ENCODE results near the gene ASTN2. TPM values are rescaled to one million over a fixed set of nuclear protein-coding genes. Genes with fewer than 3 reads are reported as not detected.

ASTN2 gene
- total RNA-seq, 1 donor from 2014 or later, result 12.2 TPM

DNA sequence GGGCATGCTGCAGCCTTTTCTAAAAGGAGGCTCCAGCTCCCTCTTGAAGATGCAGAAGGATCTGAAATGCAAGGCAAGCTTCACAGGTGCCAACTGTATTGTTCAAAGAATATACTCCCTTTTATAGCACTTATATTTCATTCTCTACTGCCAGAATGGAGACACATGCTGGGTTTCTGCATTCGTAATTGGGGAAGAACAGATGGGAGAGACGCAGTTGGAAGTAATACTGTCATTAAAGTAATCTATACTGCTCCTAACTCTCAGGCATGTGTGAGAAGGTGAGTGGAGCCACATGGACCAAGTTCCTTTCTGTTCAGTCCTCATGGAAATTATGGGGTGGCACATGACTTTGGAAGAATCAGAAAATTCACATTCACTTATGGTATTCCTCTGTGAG lies 501.3 kb downstream of the ASTN2 start:
- Histone ChIP-seq H3K27me3 (ENCODE audit: control insufficient read depth, insufficient read depth, low read length) (no peaks in the 10 kb centered on the region), H3K36me3 (ENCODE audit: control insufficient read depth, insufficient read depth, low read length) (no peaks in the 10 kb centered on the region), H3K4me3 (ENCODE audit: low read depth, low read length) (no peak overlapping the region)
- TF ChIP-seq, protein P1, sequence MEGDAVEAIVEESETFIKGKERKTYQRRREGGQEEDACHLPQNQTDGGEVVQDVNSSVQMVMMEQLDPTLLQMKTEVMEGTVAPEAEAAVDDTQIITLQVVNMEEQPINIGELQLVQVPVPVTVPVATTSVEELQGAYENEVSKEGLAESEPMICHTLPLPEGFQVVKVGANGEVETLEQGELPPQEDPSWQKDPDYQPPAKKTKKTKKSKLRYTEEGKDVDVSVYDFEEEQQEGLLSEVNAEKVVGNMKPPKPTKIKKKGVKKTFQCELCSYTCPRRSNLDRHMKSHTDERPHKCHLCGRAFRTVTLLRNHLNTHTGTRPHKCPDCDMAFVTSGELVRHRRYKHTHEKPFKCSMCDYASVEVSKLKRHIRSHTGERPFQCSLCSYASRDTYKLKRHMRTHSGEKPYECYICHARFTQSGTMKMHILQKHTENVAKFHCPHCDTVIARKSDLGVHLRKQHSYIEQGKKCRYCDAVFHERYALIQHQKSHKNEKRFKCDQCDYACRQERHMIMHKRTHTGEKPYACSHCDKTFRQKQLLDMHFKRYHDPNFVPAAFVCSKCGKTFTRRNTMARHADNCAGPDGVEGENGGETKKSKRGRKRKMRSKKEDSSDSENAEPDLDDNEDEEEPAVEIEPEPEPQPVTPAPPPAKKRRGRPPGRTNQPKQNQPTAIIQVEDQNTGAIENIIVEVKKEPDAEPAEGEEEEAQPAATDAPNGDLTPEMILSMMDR (IDR thresholded peaks at IDR 0.05; ENCODE audit: insufficient read depth, low read length, poor library complexity, severe bottlenecking), result no peak
- no peak for DNase-seq (ENCODE audit: low read depth)

DNA sequence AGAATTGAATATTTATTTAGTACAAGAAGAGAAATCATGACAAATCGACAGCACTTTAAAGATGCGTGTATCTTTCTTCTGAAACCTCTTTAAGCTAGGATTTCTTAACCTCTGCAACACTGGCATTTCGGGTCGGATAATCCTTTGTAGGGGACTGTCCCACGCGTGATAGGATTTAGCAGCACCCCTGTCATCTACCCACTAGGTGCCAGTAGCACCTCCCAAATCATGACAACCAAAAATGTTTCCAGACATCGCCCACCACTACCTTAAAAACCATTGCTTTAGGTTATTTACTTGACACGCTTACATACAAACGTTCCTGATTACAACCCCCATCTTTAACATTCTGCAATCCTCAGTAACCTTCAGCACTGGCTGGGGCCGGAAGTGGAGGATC lies 504.7 kb downstream of the ASTN2 start:
- TF ChIP-seq, protein P1 (IDR thresholded peaks at IDR 0.05; ENCODE audit: insufficient read depth, low read length, poor library complexity, severe bottlenecking), result no peak

DNA sequence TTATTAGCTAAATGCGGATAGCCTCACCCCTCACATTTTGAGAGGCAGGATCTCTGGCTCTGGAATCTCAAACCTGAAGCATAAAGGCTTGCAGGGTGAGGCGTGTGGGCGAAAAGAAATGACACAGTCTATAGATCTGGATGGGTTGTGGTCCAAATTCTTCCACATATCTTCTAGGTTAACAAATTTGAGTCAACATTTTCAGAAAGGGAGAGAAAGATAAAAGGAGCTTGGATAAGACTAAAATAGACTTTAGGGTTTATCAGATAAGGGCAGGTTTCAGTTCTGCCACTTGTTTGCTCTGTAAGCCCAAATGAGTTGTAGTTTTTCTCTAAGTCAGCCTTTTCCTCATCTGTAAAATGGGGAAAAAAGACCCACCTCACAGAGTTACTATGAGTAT lies 506.9 kb downstream of the ASTN2 start:
- H3K27me3 ChIP-seq (ENCODE audit: control insufficient read depth, insufficient read depth, low read length), result no peaks in the 10 kb centered on the region
- no peak overlapping the region for H3K4me3 ChIP-seq (ENCODE audit: low read depth, low read length)
- no peaks in the 10 kb centered on the region for H3K36me3 ChIP-seq (ENCODE audit: control insufficient read depth, insufficient read depth, low read length)
- TF ChIP-seq, protein P1 (IDR thresholded peaks at IDR 0.05; ENCODE audit: insufficient read depth, low read length, poor library complexity, severe bottlenecking), result no peak
- no peak for DNase-seq (ENCODE audit: low read depth)

More for the DNA sequence above, 504.7 kb downstream of the ASTN2 start:
- Histone ChIP-seq H3K4me3 (ENCODE audit: low read depth, low read length) (no peak overlapping the region), H3K36me3 (ENCODE audit: control insufficient read depth, insufficient read depth, low read length) (no peaks in the 10 kb centered on the region), H3K27me3 (ENCODE audit: control insufficient read depth, insufficient read depth, low read length) (no peaks in the 10 kb centered on the region)
- no peak for DNase-seq (ENCODE audit: low read depth)

DNA sequence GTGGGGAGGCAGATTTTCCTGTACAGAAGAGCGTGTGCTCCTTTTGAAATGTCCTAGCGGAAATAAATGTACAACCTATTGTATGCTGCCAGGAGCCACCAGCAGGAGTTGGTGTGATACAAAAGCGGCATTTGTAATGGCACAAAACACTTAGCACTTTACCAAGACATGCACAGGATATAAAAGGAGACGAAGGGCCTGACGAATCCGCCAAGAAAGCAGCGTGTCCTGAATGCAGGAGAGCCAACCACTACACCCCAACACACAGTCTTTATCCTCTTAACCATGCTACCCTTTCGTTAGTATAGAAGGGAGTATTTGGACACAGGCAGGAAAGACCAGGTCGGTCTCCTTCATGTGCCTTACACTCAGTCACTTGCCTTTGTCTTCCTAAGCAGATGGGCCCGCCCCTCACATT lies 509.7 kb downstream of the ASTN2 start:
- Histone ChIP-seq H3K36me3 (ENCODE audit: control insufficient read depth, insufficient read depth, low read length) (no peaks in the 10 kb centered on the region), H3K27me3 (ENCODE audit: control insufficient read depth, insufficient read depth, low read length) (no peaks in the 10 kb centered on the region), H3K4me3 (ENCODE audit: low read depth, low read length) (no peak overlapping the region)
- DNase-seq (ENCODE audit: low read depth), result no peak
- TF ChIP-seq, protein P1 (IDR thresholded peaks at IDR 0.05; ENCODE audit: insufficient read depth, low read length, poor library complexity, severe bottlenecking), result no peak

DNA sequence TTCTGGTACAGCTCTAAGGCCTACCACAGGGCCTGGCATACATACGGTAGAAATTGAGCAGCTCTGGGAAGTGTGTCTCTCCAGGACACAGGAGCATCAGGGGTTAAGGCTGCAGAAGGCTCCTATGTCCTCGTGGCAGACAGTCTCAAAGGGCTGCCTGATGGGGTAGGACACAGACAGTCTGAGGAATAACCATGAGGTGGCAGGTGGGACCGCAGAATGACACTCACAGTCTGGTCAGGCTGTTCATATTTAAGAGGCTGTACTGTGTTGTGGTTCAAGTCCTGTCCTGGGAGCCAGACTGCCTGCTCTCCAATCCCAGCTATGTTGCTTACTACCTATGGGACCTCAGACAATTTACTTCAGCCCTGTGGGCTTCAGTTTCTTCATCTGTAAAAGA lies 510.7 kb downstream of the ASTN2 start:
- Histone ChIP-seq H3K4me3 (ENCODE audit: low read depth, low read length) (no peak overlapping the region), H3K36me3 (ENCODE audit: control insufficient read depth, insufficient read depth, low read length) (no peaks in the 10 kb centered on the region), H3K27me3 (ENCODE audit: control insufficient read depth, insufficient read depth, low read length) (no peaks in the 10 kb centered on the region)
- DNase-seq (ENCODE audit: low read depth), result no peak
- TF ChIP-seq, protein P1 (IDR thresholded peaks at IDR 0.05; ENCODE audit: insufficient read depth, low read length, poor library complexity, severe bottlenecking), result no peak

DNA sequence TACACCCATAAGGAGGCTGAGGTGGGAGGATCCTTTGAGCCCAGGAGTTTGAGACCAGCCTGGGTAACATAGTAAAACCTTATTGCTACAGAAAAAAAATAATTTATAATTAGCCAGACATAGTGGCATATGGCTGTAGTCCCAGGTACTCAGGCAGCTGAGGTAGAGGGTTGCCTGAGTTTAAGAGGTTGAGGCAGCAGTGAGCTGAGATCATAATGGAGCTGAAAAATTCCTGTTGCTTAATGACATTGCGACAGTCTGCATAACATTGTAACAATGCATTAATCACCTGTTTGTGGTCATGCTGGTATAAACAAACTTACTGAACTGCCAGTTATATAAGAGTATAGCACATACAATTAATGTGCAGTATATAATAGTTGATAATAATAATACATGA lies 513.6 kb downstream of the ASTN2 start:
- Histone ChIP-seq H3K36me3 (ENCODE audit: control insufficient read depth, insufficient read depth, low read length) (no peaks in the 10 kb centered on the region), H3K27me3 (ENCODE audit: control insufficient read depth, insufficient read depth, low read length) (no peaks in the 10 kb centered on the region), H3K4me3 (ENCODE audit: low read depth, low read length) (no peak overlapping the region)
- DNase-seq (ENCODE audit: low read depth), result peak; percentile 68
- TF ChIP-seq, protein P1 (IDR thresholded peaks at IDR 0.05; ENCODE audit: insufficient read depth, low read length, poor library complexity, severe bottlenecking), result no peak
